HepG2 (cell line): ENCODE results near the gene MCEE. TPM values are rescaled to one million over a fixed set of nuclear protein-coding genes. Genes with fewer than 3 reads are reported as not detected.

Experiments used
- CAMTA2 ChIP-seq: sonication (generic); formaldehyde crosslinking; IDR thresholded peaks from 2 replicates; pipeline ENCODE4 v1.4.0; 2020; ENCODE audit warnings: mild to moderate bottlenecking, missing genetic modification reagents, borderline replicate concordance
- CSRNP1 ChIP-seq: sonication (generic); formaldehyde crosslinking; IDR thresholded peaks from 2 replicates; pipeline ENCODE4 v1.8.1; 2023; ENCODE audit warnings: mild to moderate bottlenecking, missing genetic modification reagents
- GABPA ChIP-seq, 2 experiments: IDR thresholded peaks; 2 replicates each; pipeline ENCODE4 v1.6.1; 2011 to 2016; ENCODE audit warnings: low read depth in 2 of 2, low read length in 1 of 2, missing biosample characterization in 1 of 2, missing genetic modification characterization in 1 of 2
- KLF15 ChIP-seq: sonication (generic); formaldehyde crosslinking; IDR thresholded peaks from 2 replicates; pipeline ENCODE4 v1.8.1; 2023; ENCODE audit warnings: borderline replicate concordance, mild to moderate bottlenecking, inconsistent platforms, missing genetic modification reagents, mixed read lengths
- NFKBIZ ChIP-seq: IDR thresholded peaks from 2 replicates; pipeline ENCODE4 v1.6.1; 2018; ENCODE audit warnings: missing genetic modification reagents, missing compliant biosample characterization
- PCBP2 ChIP-seq: fragments of 200-400 bp; formaldehyde crosslinking; optimal IDR thresholded peaks from 2 replicates; pipeline ENCODE3; 2018; ENCODE audit warnings: low read length, low read depth; ENCODE audit not compliant: poor library complexity, severe bottlenecking
- PHF21A ChIP-seq: sonication (generic); formaldehyde crosslinking; IDR thresholded peaks from 2 replicates; pipeline ENCODE4 v1.5.0; 2020; ENCODE audit warnings: mild to moderate bottlenecking, missing genetic modification reagents
- POGZ ChIP-seq: sonication (generic); formaldehyde crosslinking; IDR thresholded peaks from 2 replicates; pipeline ENCODE4 v1.4.0; 2020; ENCODE audit warnings: mild to moderate bottlenecking, missing genetic modification reagents
- SAFB2 ChIP-seq: sonication (generic); formaldehyde crosslinking; IDR thresholded peaks from 2 replicates; pipeline ENCODE4 v1.5.1; 2020; ENCODE audit warnings: missing genetic modification reagents, low read depth, mild to moderate bottlenecking, borderline replicate concordance
- SNAPC2 ChIP-seq: sonication (generic); formaldehyde crosslinking; IDR thresholded peaks from 2 replicates; pipeline ENCODE4 v1.8.1; 2022; ENCODE audit warnings: mild to moderate bottlenecking, missing genetic modification reagents
- THAP11 ChIP-seq: IDR thresholded peaks from 2 replicates; pipeline ENCODE4 v1.6.1; 2016; ENCODE audit warnings: missing biosample characterization, missing genetic modification reagents
- ZMYM3 ChIP-seq: sonication (generic); formaldehyde crosslinking; IDR thresholded peaks from 2 replicates; pipeline ENCODE4 v1.5.1; 2020; ENCODE audit warnings: mild to moderate bottlenecking, missing genetic modification reagents
- polyA plus RNA-seq, 8 experiments: library from polyadenylated mRNA; depleted of rRNA in 3 of 8; stranded (reverse) in 7 of 8; unstranded in 1 of 8; fragments of >200 nt; fragmentation: Illumina TruSeq in 4 of 8; extraction: Trizol in 4 of 8; gene quantifications; 2 replicates each; pipeline versions ENCODE4 v1.2.1 to v1.2.3, GENCODE V29; 2011 to 2016; ENCODE audit warnings: low read depth in 4 of 8, missing spikeins in 1 of 8, mixed read lengths in 1 of 8; ENCODE audit not compliant: insufficient read depth in 1 of 8
- total RNA-seq, 5 experiments: library from RNA; depleted of rRNA; stranded (reverse); fragments of >200 nt; fragmentation: Illumina TruSeq; extraction: Trizol; gene quantifications; 2 replicates each; pipeline ENCODE4 v1.2.3, GENCODE V29; 2016; ENCODE audit warnings: low read depth in 1 of 5
- TF ChIP-seq, protein P1 (sequence below): sonication (generic); formaldehyde crosslinking; IDR thresholded peaks from 2 replicates; pipeline ENCODE4 v1.5.1; 2020; ENCODE audit warnings: mild to moderate bottlenecking, missing genetic modification reagents, moderate library complexity
- TF ChIP-seq, protein P2 (sequence below): sonication (generic); formaldehyde crosslinking; IDR thresholded peaks from 2 replicates; pipeline ENCODE4 v1.9.0; 2021; ENCODE audit warnings: missing genetic modification reagents, mild to moderate bottlenecking, borderline replicate concordance
- TF ChIP-seq, protein P3 (sequence below): sonication (generic); formaldehyde crosslinking; IDR thresholded peaks from 2 replicates; pipeline ENCODE4 v1.4.0; 2020; ENCODE audit warnings: mild to moderate bottlenecking, missing genetic modification reagents

The MCEE gene
- total and polyA plus RNA-seq, 2 of the 13 experiments (the other 11 are each of a cell fraction or from before 2014, with no cell fraction given): 32.0 to 66.9 TPM

GRCh38 chr2:71129902-71130151 lies 202 bp downstream of the MCEE start (continued):
- TF ChIP-seq, protein P1, sequence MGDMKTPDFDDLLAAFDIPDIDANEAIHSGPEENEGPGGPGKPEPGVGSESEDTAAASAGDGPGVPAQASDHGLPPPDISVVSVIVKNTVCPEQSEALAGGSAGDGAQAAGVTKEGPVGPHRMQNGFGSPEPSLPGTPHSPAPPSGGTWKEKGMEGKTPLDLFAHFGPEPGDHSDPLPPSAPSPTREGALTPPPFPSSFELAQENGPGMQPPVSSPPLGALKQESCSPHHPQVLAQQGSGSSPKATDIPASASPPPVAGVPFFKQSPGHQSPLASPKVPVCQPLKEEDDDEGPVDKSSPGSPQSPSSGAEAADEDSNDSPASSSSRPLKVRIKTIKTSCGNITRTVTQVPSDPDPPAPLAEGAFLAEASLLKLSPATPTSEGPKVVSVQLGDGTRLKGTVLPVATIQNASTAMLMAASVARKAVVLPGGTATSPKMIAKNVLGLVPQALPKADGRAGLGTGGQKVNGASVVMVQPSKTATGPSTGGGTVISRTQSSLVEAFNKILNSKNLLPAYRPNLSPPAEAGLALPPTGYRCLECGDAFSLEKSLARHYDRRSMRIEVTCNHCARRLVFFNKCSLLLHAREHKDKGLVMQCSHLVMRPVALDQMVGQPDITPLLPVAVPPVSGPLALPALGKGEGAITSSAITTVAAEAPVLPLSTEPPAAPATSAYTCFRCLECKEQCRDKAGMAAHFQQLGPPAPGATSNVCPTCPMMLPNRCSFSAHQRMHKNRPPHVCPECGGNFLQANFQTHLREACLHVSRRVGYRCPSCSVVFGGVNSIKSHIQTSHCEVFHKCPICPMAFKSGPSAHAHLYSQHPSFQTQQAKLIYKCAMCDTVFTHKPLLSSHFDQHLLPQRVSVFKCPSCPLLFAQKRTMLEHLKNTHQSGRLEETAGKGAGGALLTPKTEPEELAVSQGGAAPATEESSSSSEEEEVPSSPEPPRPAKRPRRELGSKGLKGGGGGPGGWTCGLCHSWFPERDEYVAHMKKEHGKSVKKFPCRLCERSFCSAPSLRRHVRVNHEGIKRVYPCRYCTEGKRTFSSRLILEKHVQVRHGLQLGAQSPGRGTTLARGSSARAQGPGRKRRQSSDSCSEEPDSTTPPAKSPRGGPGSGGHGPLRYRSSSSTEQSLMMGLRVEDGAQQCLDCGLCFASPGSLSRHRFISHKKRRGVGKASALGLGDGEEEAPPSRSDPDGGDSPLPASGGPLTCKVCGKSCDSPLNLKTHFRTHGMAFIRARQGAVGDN (CRISPR knock-in tag): no peak
- TF ChIP-seq GABPA (IDR thresholded peaks at IDR 0.05; ENCODE audit: low read depth, low read length): no peak
- no peak for TF ChIP-seq GABPA (CRISPR knock-in tag; IDR thresholded peaks at IDR 0.05; ENCODE audit: low read depth)
- no peak for TF ChIP-seq PHF21A (CRISPR knock-in tag)
- no peak for TF ChIP-seq POGZ (CRISPR knock-in tag)
- TF ChIP-seq ZMYM3 (CRISPR knock-in tag): no peak; the same call in 1 of the 2 replicates
- no peak for TF ChIP-seq PCBP2
- TF ChIP-seq, protein P2, sequence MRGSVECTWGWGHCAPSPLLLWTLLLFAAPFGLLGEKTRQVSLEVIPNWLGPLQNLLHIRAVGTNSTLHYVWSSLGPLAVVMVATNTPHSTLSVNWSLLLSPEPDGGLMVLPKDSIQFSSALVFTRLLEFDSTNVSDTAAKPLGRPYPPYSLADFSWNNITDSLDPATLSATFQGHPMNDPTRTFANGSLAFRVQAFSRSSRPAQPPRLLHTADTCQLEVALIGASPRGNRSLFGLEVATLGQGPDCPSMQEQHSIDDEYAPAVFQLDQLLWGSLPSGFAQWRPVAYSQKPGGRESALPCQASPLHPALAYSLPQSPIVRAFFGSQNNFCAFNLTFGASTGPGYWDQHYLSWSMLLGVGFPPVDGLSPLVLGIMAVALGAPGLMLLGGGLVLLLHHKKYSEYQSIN (CRISPR knock-in tag): no peak
- no peak for TF ChIP-seq NFKBIZ (CRISPR knock-in tag)
- TF ChIP-seq THAP11 (CRISPR knock-in tag): no peak
- TF ChIP-seq, protein P3, sequence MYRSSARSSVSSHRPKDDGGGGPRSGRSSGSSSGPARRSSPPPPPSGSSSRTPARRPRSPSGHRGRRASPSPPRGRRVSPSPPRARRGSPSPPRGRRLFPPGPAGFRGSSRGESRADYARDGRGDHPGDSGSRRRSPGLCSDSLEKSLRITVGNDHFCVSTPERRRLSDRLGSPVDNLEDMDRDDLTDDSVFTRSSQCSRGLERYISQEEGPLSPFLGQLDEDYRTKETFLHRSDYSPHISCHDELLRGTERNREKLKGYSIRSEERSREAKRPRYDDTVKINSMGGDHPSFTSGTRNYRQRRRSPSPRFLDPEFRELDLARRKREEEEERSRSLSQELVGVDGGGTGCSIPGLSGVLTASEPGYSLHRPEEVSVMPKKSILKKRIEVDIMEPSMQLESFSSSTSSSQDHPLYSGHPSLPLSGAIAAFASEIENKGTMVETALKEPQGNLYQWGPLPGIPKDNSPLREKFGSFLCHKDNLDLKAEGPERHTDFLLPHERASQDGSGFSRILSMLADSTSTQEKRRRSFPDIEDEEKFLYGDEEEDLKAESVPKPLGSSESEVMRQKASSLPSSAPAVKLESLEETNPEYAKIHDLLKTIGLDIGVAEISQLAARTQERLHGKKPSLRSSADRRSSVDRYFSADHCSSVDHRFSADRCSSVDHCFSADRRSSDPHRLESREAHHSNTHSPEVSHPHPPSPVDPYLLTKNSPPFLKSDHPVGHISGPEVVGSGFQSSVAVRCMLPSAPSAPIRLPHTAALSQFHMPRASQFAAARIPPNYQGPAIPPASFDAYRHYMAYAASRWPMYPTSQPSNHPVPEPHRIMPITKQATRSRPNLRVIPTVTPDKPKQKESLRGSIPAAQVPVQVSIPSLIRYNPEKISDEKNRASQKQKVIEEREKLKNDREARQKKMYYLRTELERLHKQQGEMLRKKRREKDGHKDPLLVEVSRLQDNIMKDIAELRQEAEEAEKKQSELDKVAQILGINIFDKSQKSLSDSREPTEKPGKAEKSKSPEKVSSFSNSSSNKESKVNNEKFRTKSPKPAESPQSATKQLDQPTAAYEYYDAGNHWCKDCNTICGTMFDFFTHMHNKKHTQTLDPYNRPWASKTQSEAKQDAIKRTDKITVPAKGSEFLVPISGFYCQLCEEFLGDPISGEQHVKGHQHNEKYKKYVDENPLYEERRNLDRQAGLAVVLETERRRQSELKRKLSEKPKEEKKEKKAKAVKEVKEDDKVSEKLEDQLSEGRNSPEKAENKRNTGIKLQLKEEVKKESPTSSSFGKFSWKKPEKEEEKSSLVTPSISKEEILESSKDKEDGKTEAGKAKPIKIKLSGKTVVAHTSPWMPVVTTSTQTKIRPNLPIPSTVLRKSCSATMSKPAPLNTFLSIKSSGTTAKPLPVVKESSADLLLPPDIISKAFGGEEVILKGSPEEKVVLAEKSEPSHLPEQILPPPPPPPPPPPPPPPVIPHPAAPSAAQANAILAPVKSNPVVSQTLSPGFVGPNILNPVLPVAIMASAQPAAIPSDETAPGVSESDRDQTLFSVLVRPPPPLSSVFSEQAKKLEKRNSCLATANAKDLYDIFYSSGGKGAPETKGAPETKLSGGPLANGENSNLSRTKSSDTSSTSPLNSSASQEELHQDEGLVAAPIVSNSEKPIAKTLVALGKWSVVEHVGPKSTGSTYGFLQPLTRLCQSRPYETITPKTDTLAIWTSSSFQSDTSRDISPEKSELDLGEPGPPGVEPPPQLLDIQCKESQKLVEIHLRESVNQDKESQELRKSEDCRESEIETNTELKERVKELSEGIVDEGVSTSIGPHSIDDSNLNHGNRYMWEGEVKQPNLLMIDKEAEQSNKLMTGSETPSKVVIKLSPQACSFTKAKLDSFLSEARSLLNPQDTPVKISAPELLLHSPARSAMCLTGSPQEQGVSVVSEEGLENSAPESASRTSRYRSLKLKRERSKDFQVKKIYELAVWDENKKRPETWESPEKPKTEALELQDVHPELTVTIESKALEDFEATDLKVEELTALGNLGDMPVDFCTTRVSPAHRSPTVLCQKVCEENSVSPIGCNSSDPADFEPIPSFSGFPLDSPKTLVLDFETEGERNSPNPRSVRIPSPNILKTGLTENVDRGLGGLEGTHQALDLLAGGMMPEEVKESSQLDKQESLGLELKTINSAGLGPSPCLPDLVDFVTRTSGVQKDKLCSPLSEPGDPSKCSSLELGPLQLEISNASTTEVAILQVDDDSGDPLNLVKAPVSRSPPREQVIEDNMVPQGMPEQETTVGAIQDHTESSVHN (CRISPR knock-in tag): peak; percentile 69; the same call in 1 of the 2 replicates
- no peak for TF ChIP-seq KLF15 (CRISPR knock-in tag)
- TF ChIP-seq CSRNP1: no peak
- TF ChIP-seq SAFB2: no peak
- TF ChIP-seq CAMTA2 (CRISPR knock-in tag): peak; percentile 41; the same call in 1 of the 2 replicates
- no peak for TF ChIP-seq SNAPC2
